GM19372 (cell line): Measurements from ENCODE around the gene CTNNBL1.

Experiments used
- ATAC-seq: cut with Tn5 transposase; IDR thresholded peaks from one replicate; pipeline ENCODE4 v1.9.1; 2021; ENCODE audit warnings: mild to moderate bottlenecking, low read depth, moderate library complexity; ENCODE audit not compliant: unreplicated experiment

The CTNNBL1 gene

DNA sequence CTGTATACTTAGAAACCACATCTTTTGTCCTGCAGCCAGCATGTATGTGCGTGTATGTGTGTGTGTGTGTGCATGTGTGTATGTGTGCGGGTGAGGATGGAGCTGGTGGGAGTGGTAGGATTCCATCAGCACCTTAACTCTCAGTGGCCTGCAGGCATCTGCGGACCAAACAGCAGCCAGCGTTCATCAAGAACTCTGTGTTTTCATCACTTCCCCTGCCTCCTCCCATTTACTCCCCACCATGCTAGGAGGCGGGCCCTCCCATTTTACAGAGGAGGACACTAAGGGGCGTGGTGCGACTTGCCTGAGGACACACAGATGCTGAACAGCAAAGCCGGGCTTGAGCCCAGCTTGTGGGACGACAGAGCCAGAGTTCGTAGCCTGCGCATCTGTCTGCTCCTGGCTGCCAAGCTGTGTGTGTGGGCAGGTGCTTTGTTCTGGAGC is 218.0 kb downstream of the CTNNBL1 start:
- ATAC-seq = no peak

DNA sequence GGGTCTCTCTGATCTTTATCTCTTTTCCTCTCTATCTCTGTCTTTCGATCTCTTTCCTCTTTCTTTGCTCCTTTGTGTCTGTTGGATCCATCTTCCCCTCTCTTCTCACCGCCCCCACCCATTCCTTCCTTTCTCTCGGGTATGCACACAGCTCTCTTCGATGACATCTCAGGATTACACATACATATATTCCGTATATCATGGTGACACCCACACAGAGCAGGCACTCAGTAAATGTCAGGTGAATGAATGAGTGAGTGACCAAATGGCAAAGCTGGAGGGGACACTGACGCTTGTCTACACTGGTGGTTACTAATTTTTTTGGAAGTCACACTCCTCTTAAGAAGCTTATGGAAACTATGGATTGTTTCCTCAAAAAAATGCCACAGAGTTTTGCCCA is 219.0 kb downstream of the CTNNBL1 start:
- ATAC-seq = no peak

DNA sequence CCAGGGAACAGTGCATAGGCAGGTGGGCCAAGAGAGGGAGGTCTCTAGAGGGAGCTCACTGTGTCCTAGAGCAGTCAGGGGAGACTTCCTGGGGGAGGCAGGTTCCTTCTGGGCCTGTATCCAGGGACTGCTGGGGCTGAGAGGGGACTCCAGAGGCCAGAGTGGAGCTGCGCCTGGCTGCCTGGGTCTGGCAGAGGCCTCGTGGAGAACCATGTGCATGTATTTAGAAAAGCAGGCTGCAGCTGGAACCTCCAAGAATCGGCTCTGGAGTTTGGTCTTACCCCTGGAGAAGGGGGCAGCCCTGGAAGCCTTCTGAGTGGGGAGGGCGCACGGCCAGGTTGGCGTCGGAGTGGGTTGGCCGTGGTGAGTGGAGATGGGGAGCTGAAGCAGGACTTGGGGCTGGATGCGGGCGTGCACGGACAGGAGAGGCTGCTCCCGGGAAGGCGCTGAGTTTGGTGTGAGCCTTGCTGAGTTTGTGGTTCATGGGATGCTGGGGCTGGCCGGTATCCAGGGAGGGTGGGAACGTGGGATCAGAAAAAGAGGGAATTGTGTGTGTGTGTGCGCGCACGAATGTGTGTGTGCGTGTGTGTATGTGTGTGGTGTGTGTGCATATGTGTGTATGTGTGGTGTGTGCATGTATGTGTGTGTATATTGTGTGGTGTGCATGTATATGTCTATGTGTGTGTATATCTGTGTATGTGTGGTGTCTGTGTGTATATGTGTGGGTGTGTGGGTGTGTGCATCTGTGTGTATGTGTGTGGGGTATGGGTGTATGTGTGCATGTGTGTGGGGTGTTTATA is 219.9 kb downstream of the CTNNBL1 start:
- no peak for ATAC-seq

DNA sequence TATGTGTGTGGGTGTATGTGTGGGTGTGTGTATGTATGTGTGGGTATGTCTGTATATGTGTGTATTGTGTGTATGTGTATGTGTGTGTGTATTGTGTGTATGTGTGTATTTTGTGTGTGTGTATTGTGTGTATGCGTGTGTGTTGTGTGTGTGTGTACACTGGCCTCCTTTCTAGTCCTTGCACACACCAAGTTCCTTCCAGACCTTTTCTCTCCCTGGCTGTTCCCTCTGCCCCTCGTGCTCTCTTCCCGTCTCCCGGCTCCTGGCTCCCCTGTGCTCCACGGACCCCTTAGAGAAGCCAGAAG is 220.5 kb downstream of the CTNNBL1 start:
- no peak for ATAC-seq

DNA sequence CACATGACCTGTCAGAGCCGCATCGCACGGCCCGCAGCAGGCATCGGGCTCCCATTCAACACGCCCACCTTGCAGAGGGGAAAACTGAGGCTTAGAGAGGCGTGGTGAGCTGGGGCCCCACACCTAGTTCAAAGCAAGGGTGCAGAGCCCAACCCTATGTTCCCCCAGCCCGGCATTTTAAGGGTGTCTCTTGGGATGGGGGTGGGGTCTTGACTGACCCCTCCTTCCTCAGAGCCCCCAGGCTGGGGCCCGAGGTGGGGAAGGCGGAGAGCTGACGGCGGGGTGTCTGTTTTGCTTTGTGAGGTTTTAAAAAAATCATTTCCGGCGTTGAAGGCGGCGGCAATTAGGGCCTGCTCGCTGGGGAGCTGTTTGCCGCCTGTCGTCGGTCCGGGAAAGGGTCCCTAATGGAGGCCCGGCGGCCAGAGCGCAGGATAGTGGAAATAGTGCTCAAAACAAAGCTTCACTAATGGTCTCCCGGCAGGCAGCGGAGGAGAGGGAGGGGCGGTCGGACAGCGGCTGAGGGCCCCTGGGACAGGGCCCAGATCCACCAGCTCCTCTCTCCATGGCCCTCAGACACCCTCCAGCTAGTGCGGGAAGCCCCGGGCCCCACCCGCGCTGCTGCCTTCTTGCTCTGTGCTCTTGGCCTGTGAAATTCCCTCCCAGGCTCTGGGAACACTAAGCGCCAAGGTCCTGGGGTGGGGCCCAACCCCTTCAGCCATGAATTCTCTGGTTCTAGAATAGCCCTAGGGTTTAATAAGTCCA is 221.0 kb downstream of the CTNNBL1 start:
- no peak for ATAC-seq

DNA sequence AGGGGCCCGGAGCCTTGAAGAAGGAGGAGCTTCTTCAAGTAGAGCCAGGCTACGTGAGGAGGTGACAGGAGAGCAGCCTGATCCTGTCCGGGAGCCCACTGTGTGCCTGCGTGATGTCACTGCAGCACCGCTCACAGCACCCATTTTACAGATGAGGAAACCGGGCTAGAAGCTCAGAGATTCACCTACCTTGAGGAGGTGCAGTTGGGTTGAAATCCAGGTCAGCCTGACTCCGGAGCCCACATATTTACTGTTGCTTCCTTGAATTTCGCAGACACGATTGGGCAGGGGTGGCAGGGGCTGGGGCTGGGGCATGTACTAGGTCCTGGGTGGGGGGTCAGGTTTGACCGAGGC is 221.6 kb downstream of the CTNNBL1 start:
- no peak for ATAC-seq

DNA sequence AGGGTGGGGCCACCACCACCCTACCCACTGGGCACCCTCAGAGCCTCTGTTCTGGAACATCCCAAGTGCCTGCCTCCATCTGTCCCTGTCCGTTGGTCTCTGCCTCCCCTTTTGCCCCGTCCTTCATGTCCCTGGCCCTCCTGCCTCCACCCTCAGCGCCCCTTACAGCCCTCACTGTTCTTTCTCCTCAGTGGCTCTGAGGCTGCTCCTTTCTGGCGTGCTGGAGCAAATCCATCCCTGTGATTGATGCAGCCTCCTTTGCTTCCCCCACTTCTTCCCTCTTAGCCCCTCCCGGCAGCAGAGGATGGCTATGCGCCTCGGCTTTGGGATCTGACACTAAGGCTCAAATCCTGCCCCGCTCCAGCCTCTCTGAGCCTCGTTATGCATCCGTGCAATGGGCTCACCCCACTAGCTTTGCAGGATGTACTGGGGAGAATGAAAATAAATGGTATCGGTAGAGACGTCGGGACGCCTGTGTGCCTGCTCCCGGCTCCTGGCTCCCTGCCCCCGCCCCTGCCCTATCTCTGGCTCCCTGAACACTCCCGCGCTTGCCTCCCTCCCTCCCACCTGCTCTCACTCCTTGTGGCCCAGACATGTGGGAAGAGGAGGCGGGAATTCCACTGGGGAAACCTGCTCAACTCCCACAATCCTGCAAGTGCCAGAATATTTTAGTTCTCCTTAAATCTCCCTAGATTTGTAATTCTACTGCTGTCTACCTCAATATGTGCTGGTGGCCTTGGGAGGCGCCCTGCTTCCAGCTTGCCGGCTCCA is 222.2 kb downstream of the CTNNBL1 start:
- no peak for ATAC-seq

DNA sequence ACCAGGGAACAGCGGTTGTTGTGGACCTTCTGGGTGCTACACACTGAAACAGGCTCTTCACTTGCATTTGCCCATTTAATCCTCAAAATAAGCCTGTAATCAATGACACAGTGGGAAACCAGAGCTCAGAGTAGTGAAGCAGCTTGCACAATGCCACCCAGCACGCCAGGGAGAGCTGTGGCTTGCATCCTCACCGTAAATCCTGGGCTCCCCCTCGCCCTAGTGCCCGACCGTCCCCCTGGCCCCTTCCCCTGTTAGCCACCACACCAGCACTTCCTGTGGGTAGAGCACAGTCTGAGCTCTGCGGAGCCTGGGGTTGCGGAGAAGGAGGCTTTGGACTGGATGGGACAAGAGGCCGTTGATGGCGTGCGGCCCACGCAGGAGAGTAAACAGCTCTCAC is 223.6 kb downstream of the CTNNBL1 start:
- no peak for ATAC-seq

DNA sequence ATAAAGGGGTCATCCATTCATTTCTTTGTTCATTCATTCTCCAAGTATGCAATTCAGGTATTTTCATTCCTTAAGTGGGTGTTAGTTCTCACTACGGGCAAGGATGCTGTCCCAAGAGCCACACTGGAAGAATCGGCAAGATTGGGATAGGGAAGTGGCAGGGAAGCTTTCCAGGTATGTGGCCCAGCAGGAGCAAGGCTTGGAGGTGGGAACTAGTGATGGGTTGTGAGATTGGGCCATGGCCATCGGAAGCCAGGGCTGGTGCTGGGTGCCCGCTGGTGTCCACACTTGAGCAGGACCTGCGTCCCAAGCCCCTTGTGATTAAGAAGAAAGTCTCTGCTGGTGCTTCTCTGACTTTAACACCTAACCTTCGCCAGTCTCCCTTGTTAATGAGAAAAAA is 224.2 kb downstream of the CTNNBL1 start:
- no peak for ATAC-seq

DNA sequence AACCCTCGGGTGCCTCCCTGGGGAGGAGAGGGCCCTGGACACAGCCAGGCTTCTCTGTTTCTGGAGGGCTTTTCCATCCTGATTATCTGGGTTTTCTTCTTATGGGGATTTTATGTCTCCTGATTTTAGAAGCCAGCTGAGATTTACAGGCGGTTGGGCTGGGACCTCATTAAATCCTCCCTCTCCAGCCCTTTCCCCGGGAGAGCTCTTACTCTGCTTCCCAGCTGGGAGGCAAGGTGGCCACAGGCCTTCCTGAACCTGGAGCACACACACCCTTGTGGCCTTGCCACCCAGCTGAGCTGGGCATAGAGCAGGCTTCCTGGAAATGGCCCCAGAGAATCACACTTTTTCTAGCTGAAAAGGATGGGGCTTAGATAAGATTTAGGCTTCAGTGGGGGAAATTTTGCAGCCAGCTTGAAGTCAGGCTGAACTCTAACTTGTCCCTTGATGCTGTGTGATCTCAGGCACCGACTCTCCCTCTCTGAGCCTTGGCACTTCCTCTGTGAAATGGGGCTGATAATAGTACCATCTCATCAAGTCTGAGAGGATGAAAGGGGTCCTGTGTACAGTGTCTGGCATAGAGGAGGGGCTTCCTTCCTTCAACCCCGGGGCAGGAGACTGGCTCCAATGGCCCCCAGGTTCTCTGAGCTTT is 225.7 kb downstream of the CTNNBL1 start:
- no peak for ATAC-seq

DNA sequence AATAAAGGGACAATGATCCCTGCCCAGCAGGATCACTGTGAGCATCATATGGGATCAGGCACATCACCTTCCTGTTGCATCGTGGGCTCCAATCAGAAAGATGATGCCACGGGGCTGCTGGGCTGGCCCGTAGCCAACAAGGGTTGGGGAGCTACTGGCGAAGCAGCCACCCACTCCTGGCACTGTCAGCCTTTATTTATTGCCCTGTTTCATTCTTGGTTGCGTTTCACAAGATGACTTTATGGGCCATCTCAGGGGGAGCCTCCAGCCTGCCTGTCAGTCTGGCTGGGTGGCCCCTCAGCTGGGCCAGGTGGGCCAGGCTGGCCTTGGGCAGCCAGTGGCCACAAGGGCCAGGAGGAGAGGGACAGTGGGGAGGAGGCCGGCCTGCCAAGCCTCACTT is 226.4 kb downstream of the CTNNBL1 start:
- ATAC-seq = no peak

DNA sequence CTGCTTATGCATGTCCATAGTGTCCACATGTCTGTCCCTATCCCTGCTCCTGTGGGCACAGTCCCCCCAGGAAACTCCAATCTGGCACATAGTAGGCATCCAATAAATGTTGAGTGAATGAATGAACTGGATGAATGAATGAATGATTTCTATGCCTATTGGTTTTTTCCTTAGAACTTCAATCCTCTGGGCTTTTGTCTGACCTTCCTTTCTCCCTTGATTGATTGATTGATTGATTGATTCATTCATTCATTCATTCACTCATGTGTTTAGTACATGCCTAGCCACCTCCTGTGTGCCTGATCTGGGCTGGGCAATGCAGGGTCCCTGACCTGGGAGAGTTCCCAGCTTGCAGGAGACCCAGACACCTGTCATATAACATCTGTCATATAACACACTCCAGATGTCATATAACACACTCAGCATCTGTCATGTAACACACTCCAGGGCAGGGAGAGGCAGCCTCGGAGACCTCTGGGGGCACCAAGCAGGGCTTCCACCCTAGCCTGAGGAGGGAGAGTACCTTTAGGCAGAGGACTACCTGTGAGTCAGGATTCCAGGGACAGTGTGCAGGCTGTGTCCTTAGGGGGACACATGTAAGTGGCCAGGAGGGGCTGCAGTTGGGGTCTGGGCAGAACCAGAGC is 227.0 kb downstream of the CTNNBL1 start:
- ATAC-seq = no peak

DNA sequence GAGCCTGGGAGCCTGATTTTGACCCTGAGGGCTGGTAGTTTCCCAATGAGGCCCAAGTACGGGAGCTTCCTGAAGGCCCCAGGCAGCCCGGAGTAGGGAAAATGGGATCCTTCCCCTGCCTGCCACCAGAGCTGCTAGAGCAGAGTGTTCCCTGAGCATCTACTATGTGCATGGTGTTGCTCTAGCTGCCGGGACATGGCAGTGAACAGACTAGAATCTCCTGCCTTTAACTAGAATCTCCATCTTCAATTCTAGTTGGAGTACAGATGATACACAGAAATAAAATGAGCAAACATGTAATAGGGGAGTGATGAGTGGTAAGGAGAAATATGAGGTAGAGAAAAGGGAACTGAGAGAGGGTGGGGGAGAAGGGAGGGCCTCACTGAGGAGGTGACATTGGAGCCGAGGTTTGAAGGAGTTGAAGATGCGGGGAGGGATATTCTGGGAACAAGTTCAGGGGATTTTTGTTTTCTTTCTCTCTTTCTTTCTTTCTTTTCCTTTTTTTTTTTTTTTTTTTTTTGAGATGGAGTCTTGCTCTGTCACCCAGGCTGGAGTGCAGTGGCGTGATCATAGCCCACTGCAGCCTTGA is 227.6 kb downstream of the CTNNBL1 start:
- peak; percentile 62 for ATAC-seq
